GM12873 (cell line): ENCODE data around the gene CNTN2.

Experiments
- TF ChIP-seq, protein P1 (sequence below): IDR thresholded peaks from 2 replicates; pipeline ENCODE4 v1.5.1; 2012; ENCODE audit warnings: low read depth, mild to moderate bottlenecking, moderate library complexity, low read length, control low read depth; ENCODE audit not compliant: insufficient read depth; ENCODE audit errors: missing control alignments

Gene CNTN2

GRCh38 chr1:205003358-205004131 lies 39.5 kb upstream of the CNTN2 start:
- TF ChIP-seq, protein P1, sequence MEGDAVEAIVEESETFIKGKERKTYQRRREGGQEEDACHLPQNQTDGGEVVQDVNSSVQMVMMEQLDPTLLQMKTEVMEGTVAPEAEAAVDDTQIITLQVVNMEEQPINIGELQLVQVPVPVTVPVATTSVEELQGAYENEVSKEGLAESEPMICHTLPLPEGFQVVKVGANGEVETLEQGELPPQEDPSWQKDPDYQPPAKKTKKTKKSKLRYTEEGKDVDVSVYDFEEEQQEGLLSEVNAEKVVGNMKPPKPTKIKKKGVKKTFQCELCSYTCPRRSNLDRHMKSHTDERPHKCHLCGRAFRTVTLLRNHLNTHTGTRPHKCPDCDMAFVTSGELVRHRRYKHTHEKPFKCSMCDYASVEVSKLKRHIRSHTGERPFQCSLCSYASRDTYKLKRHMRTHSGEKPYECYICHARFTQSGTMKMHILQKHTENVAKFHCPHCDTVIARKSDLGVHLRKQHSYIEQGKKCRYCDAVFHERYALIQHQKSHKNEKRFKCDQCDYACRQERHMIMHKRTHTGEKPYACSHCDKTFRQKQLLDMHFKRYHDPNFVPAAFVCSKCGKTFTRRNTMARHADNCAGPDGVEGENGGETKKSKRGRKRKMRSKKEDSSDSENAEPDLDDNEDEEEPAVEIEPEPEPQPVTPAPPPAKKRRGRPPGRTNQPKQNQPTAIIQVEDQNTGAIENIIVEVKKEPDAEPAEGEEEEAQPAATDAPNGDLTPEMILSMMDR = no peak

- TF ChIP-seq, protein P1 = no peak
Measured at GRCh38 chr1:205004351-205004750, 38.7 kb upstream of the CNTN2 start.

GRCh38 chr1:205008896-205009295 lies 34.1 kb upstream of the CNTN2 start:
- TF ChIP-seq, protein P1 = no peak

DNA sequence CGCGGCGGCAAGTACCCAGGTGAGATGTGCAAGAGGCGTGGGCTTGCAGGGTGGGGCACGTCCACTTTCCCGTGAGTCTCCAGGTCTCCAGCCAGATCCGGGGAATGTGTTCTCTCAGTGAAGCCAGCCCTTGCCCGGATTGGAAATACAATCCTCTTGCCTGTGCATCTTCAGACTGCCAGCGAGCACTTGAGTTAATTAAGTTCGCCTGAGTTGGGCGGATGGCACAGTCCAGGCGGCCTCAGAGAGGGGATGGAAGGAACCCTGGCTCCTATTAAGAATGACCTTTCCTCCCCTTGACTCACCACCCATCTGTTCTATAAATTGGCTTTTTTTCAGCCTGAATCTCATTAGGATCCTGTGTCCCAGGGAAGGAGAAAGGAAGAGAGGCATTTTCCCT lies 33.3 kb upstream of the CNTN2 start:
- TF ChIP-seq, protein P1 = no peak

- TF ChIP-seq, protein P1 = no peak
Measured at GRCh38 chr1:205012391-205013140, 30.4 kb upstream of the CNTN2 start.

- TF ChIP-seq, protein P1 = no peak
Measured at GRCh38 chr1:205013683-205014367, 29.2 kb upstream of the CNTN2 start.

- TF ChIP-seq, protein P1 = no peak
Measured at GRCh38 chr1:205014783-205015182, 28.2 kb upstream of the CNTN2 start.
